Measurements from ENCODE around the gene COL1A1. TPM values are rescaled to one million over a fixed set of nuclear protein-coding genes. Genes with fewer than 3 reads are reported as not detected.

The COL1A1 gene
- total and polyA plus RNA-seq, 2 of the 13 experiments (the other 11 are each of a cell fraction or from before 2014, with no cell fraction given): 0.05 TPM; not detected in 1

- TF ChIP-seq ZNF383 (CRISPR knock-in tag; IDR thresholded peaks at IDR 0.05; ENCODE audit: borderline replicate concordance): no peak
- TF ChIP-seq, protein P1, sequence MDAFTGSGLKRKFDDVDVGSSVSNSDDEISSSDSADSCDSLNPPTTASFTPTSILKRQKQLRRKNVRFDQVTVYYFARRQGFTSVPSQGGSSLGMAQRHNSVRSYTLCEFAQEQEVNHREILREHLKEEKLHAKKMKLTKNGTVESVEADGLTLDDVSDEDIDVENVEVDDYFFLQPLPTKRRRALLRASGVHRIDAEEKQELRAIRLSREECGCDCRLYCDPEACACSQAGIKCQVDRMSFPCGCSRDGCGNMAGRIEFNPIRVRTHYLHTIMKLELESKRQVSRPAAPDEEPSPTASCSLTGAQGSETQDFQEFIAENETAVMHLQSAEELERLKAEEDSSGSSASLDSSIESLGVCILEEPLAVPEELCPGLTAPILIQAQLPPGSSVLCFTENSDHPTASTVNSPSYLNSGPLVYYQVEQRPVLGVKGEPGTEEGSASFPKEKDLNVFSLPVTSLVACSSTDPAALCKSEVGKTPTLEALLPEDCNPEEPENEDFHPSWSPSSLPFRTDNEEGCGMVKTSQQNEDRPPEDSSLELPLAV (CRISPR knock-in tag; conservative IDR thresholded peaks at IDR 0.05; ENCODE audit: low read depth): no peak
Measured at GRCh38 chr17:50169121-50169764, 32.2 kb downstream of the COL1A1 start (continued).

- Histone ChIP-seq H2AFZ (ENCODE audit: low read length) (no peak overlapping the region), H3K9ac (ENCODE audit: insufficient read depth, low read depth, low read length) (no peak overlapping the region), H3K4me3 (replicated peaks in 1 of 3; ENCODE audit: insufficient read depth in 1 of 3, low read depth in 2 of 3, low read length in 3 of 3) (no peak overlapping the region), H3K36me3 (replicated peaks in 1 of 2; ENCODE audit: control insufficient read depth in 1 of 2, insufficient read depth in 2 of 2, low read length in 2 of 2) (no peaks in the 10 kb centered on the region), H3K9me3 (ENCODE audit: low read length) (no peaks in the 10 kb centered on the region), H4K20me1 (ENCODE audit: insufficient read depth, low read length) (no peaks in the 10 kb centered on the region), H3K27ac (ENCODE audit: extremely low read length, insufficient read depth, low read length) (no peak overlapping the region), H3K4me2 (ENCODE audit: low read depth, low read length) (no peak overlapping the region), H3K27me3 (ENCODE audit: control insufficient read depth in 1 of 2, insufficient read depth in 2 of 2, low read length in 2 of 2) (peaks cover 11 to 50% of the 10 kb centered on the region in 2 experiments; a peak in 3 of 5 replicates), H3K4me1 (ENCODE audit: insufficient read depth, low read length) (peaks cover 24% of the 10 kb centered on the region), H3K79me2 (ENCODE audit: insufficient read depth, low read length) (no peaks in the 10 kb centered on the region)
- TF ChIP-seq RNF2 (conservative IDR thresholded peaks at IDR 0.05; ENCODE audit: low read depth) (no peak), RBM39 (IDR thresholded peaks at IDR 0.05; ENCODE audit: low read depth, low read length, poor library complexity, severe bottlenecking) (no peak), GATAD1 (CRISPR knock-in tag; IDR thresholded peaks at IDR 0.05) (no peak), HNF4G (IDR thresholded peaks at IDR 0.05; ENCODE audit: borderline replicate concordance, low read depth, low read length) (no peak), HNF4G (CRISPR knock-in tag; IDR thresholded peaks at IDR 0.05; ENCODE audit: borderline replicate concordance, low read depth) (no peak), SNAPC4 (CRISPR knock-in tag; IDR thresholded peaks at IDR 0.05) (no peak), AHR (CRISPR knock-in tag; IDR thresholded peaks at IDR 0.05) (no peak), ZNF607 (CRISPR knock-in tag; IDR thresholded peaks at IDR 0.05; ENCODE audit: borderline replicate concordance) (no peak)
- FAIRE-seq (no peak), DNase-seq (ENCODE audit: low spot score) (no peak), ATAC-seq (no peak)
- WGBS (ENCODE audit: low lambda C conversion rate): 22% methylated on average over 5 of the region's 13 CpGs
- intact Hi-C loops (cut with micrococcal nuclease; ENCODE audit: unreplicated experiment) (no loop called here), in situ Hi-C loops (cut with HindIII; ENCODE audit: extremely low pct_ligation_motif_present, low pct_unique_long_range_greater_than_20kb) (no loop called here)
- CTCF ChIA-PET (ENCODE audit: low intra/inter-chr PET ratio, low total read pairs): interaction anchor here (0.7 to 4.0 kb wide), 4 partner anchors 10 to 102 kb away, joined by 3 to 36 read pairs (median 11); no protein-coding TSS in a partner anchor
- BruUV-seq (replicated peaks): no TSS peak
- POLR2A ChIA-PET: no interaction called here
Measured at GRCh38 chr17:50168319-50168718, 33.1 kb downstream of the COL1A1 start.
